Sigmoid colon (tissue), 7 donors: ENCODE results near the gene PTPA. TPM values are rescaled to one million over a fixed set of nuclear protein-coding genes. Genes with fewer than 3 reads are reported as not detected.
A peak's percentile ranks its signal among the peaks of the same experiment; 100 is the strongest.

ENCODE experiments used
- DNase-seq: peaks from one replicate; pipeline ENCODE4 v3.0.0-alpha.2; 2019
- H3K27ac ChIP-seq, 4 donors: fragments of 200-600 bp; sonication (generic); one replicate each; pipeline ENCODE4 v1.5.1; 2016 to 2019; ENCODE audit warnings: mild to moderate bottlenecking in 1 of 4
- H3K27me3 ChIP-seq, 3 donors: fragments of 200-600 bp; sonication (generic); one replicate each; pipeline ENCODE4 v1.5.1; 2019; ENCODE audit warnings: mild to moderate bottlenecking in 1 of 3
- H3K36me3 ChIP-seq, 4 donors: fragments of 200-600 bp; sonication (generic); one replicate each; pipeline ENCODE4 v1.5.1; 2016 to 2019
- H3K4me1 ChIP-seq, 4 donors: fragments of 200-600 bp; sonication (generic); one replicate each; pipeline ENCODE4 v1.5.1; 2017 to 2019
- H3K4me3 ChIP-seq, 4 donors: fragments of 200-600 bp; sonication (generic); one replicate each; pipeline ENCODE4 v1.5.1; 2017 to 2019; ENCODE audit warnings: mild to moderate bottlenecking in 2 of 4, moderate library complexity in 1 of 4
- H3K9me3 ChIP-seq, 4 donors: fragments of 200-600 bp in 3 of 4; sonication (generic) in 3 of 4; one replicate each; pipeline versions ENCODE4 v1.5.1 to v1.6.1; 2013 to 2019
- CTCF ChIP-seq, 4 experiments: fragments of 450-650 bp in 3 of 4; fragments of 200-600 bp in 1 of 4; IDR thresholded peaks; one replicate each; pipeline ENCODE4 v1.5.1; 2016 to 2019; ENCODE audit warnings: antibody characterized with exemption in 4 of 4, mild to moderate bottlenecking in 3 of 4, moderate library complexity in 2 of 4
- EP300 ChIP-seq, 4 donors: sonication (generic); formaldehyde crosslinking; IDR thresholded peaks; one replicate each; pipeline ENCODE4 v1.6.1; 2017; ENCODE audit warnings: antibody characterized with exemption in 4 of 4
- POLR2A ChIP-seq, 2 donors: fragments of 450-650 bp; IDR thresholded peaks; one replicate each; pipeline ENCODE4 v1.6.1; 2016; ENCODE audit warnings: antibody characterized with exemption in 2 of 2, mild to moderate bottlenecking in 2 of 2, moderate library complexity in 2 of 2
- POLR2AphosphoS5 ChIP-seq, 4 donors: sonication (generic); formaldehyde crosslinking; IDR thresholded peaks; one replicate each; pipeline ENCODE4 v1.6.1; 2017; ENCODE audit warnings: antibody characterized with exemption in 4 of 4
- WGBS, 2 donors: extraction: QIAGEN DNeasy Blood & Tissue Kit; methylation state at CpG; one replicate each; pipeline ENCODE4 v1.1.7; 2013; 5-methylcytosine and 5-hydroxymethylcytosine counted together
- intact Hi-C: fragments of 100-400 bp; cut with DNase I; formaldehyde crosslinking; loops from one replicate; pipeline ENCODE4 v1.15.1; 2023
- polyA plus RNA-seq, 3 donors: library from polyadenylated mRNA; stranded (reverse); fragments of 200-250 nt; gene quantifications; one replicate each; pipeline ENCODE4 v1.2.3, GENCODE V29; 2013
- total RNA-seq, 4 donors: library from RNA; depleted of rRNA; stranded (reverse); fragments of >200 nt; gene quantifications; one replicate each; pipeline ENCODE4 v1.1.0, GENCODE V29; 2016
- donor health status: healthy with polysubstance abuse.
- donor health status: Bipolar disorder and iron deficiency.
- donor health status: healthy.

PTPA gene
- total and polyA plus RNA-seq, 7 donors, result 50.2 to 141 (median 78.5) TPM

DNA sequence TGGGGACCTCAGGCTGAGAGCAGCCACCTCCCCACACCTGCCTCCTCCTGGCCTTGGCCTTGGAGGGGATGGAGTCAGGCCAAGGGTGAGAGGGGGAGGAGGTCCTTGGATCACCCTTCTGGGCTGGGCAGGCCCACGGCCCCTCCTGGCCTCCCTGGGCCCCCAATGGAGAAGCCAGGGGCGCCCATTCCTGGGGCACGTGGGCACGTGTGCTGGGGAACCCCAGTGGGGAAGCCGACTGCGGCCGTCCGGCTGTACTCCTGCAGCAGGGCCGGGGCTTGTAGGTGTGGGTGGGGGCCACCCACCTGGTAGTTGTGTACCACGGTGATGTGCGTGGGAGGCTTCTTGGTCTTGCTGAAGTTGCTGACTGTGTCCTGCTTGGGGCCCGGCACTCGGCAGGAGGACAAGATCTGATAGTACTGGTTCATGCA is 9.1 kb upstream of the PTPA start:
- DNase-seq, result no peak
- WGBS, 2 donors, result 89 to 93% methylated on average over 13 of the region's 13 CpGs
- Histone ChIP-seq H3K27ac (no peak overlapping the region), H3K4me1 (no peaks in the 10 kb centered on the region), H3K27me3 (no peaks in the 10 kb centered on the region), H3K9me3 (no peaks in the 10 kb centered on the region), H3K4me3 (no peak overlapping the region), H3K36me3 (peaks cover 0 to 66% (median 18%) of the 10 kb centered on the region in 4 donors)
- intact Hi-C loops, result no loop called here
- no peak for TF ChIP-seq POLR2AphosphoS5 (IDR thresholded peaks at IDR 0.05)
- TF ChIP-seq POLR2A (IDR thresholded peaks at IDR 0.05), result no peak
- no peak for TF ChIP-seq EP300 (IDR thresholded peaks at IDR 0.05)
- no peak for TF ChIP-seq CTCF (IDR thresholded peaks at IDR 0.05)

GRCh38 chr9:129102791-129103594 is 8.2 kb upstream of the PTPA start:
- Histone ChIP-seq H3K9me3 (no peaks in the 10 kb centered on the region), H3K4me1 (no peaks in the 10 kb centered on the region), H3K27ac (no peak overlapping the region), H3K27me3 (no peaks in the 10 kb centered on the region), H3K4me3 (no peak overlapping the region), H3K36me3 (peaks cover 0 to 66% (median 18%) of the 10 kb centered on the region in 4 donors)
- TF ChIP-seq CTCF (IDR thresholded peaks at IDR 0.05) (peak in 2 of 4 experiments; percentile 31 to 32), POLR2A (IDR thresholded peaks at IDR 0.05) (no peak)
- intact Hi-C loops, result no loop called here
- DNase-seq, result no peak
- 40 to 63% methylated on average over 14 of the region's 14 CpGs for WGBS, 2 donors

GRCh38 chr9:129103595-129103965 is 7.6 kb upstream of the PTPA start:
- Histone ChIP-seq H3K27me3 (no peaks in the 10 kb centered on the region), H3K36me3 (peaks cover 0 to 64% (median 14%) of the 10 kb centered on the region in 4 donors), H3K4me1 (peaks cover 0 to 6% (median 3%) of the 10 kb centered on the region in 4 donors), H3K9me3 (no peaks in the 10 kb centered on the region), H3K4me3 (no peak overlapping the region), H3K27ac (no peak overlapping the region)
- DNase-seq, result no peak
- TF ChIP-seq POLR2AphosphoS5 (IDR thresholded peaks at IDR 0.05) (no peak), EP300 (IDR thresholded peaks at IDR 0.05) (no peak), CTCF (IDR thresholded peaks at IDR 0.05) (no peak), POLR2A (IDR thresholded peaks at IDR 0.05) (no peak)
- 74 to 86% methylated on average over 4 of the region's 4 CpGs for WGBS, 2 donors
- intact Hi-C loops, result no loop called here

DNA sequence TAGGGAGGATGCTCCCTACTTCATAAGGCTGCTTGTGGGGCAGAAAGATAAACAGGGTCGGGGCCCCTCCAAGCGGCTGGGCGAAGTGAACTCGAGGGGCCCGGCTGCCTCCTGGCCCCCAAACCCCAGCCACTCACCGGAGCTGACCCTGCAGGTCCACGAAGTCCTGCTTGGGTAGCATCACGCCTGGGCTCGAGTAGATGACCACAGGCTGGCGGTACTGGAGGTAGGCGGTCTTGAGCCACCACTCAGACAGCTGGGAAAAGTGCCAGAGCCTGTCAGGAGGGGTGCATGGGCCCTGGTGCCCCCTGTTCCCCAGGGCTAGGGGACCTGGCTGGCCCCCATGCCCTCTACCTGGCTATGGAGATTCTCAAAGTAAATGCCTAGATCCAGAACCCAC is 7.2 kb upstream of the PTPA start:
- Histone ChIP-seq H3K36me3 (peaks cover 0 to 63% (median 14%) of the 10 kb centered on the region in 4 donors), H3K4me1 (peaks cover 0 to 10% (median 8%) of the 10 kb centered on the region in 4 donors), H3K9me3 (no peaks in the 10 kb centered on the region), H3K27ac (no peak overlapping the region), H3K27me3 (no peaks in the 10 kb centered on the region), H3K4me3 (no peak overlapping the region)
- no peak for TF ChIP-seq POLR2A (IDR thresholded peaks at IDR 0.05)
- WGBS, 2 donors, result 86 to 92% methylated on average over 11 of the region's 11 CpGs
- DNase-seq, result no peak
- intact Hi-C loops, result no loop called here

DNA sequence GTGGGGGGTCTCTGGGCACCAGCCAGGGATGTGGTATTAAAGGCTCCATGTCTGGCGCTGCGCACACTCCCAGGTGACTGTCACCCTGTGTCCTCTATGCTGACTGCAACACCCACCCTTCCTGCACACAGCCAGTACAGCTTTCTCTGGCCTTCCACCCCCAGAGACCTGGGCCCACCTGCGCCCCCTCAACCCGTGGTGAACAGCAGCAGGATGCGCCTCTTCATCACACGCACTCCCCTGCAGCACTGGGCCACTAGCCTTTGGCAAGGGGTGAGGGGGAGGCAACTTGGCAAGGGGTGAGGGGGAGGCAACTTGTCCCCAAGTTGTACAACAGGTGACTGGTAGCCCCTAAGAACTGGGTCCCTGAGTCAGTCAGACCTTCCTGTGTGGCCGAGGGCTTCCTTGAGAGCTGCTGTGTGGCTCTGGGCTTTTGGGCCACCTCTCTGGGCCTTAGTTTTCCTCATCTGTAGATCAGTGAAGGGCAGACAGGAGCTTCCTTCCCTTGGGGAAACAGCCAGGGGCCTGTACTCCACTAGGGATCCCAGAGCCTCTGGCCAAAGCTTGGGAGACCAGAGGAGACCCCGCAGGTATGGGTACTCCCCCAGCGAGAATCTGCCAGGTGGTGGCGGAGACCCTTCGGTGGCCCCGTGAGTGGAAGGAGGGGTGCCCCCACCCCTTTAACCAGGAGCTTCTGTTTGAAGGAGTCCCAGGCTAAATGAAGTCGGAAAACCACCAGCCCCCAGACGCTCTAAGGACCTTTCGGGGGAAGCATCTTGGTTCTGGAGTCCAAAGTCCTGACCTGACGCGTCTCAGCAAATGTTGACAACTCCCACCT is 5.1 kb upstream of the PTPA start:
- Histone ChIP-seq H3K4me3 (no peak overlapping the region), H3K27ac (no peak overlapping the region), H3K4me1 (peaks cover 0 to 21% (median 20%) of the 10 kb centered on the region in 4 donors), H3K9me3 (no peaks in the 10 kb centered on the region), H3K36me3 (peaks cover 0 to 55% (median 14%) of the 10 kb centered on the region in 4 donors), H3K27me3 (no peaks in the 10 kb centered on the region)
- DNase-seq, result no peak
- intact Hi-C loops, result no loop called here
- 90 to 91% methylated on average over 17 of the region's 17 CpGs for WGBS, 2 donors
- no peak for TF ChIP-seq POLR2A (IDR thresholded peaks at IDR 0.05)
- TF ChIP-seq CTCF (IDR thresholded peaks at IDR 0.05), result no peak
- TF ChIP-seq EP300 (IDR thresholded peaks at IDR 0.05), result no peak
- TF ChIP-seq POLR2AphosphoS5 (IDR thresholded peaks at IDR 0.05), result no peak
